ENCODE measurements around the gene EED.

DNA sequence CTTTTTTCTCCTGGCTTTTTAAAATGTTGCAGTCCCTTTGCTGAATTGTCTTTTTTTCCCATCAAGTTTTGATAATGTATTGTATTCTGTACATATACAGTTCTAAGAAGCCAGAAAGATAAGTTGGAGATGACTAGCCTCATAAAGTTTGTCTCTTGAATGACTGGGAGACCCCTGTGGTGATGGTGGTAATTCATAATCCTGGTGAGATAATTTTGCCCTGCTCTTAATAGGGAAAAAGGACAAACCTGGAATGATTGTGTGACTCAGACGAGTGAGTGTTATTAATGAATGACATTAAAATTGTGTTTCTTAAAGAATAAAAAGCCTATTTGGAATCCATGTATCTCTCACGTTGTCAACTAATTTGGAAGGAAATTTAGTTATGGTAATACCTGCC is 58.7 kb downstream of the EED start:
- TF ChIP-seq, protein P1, sequence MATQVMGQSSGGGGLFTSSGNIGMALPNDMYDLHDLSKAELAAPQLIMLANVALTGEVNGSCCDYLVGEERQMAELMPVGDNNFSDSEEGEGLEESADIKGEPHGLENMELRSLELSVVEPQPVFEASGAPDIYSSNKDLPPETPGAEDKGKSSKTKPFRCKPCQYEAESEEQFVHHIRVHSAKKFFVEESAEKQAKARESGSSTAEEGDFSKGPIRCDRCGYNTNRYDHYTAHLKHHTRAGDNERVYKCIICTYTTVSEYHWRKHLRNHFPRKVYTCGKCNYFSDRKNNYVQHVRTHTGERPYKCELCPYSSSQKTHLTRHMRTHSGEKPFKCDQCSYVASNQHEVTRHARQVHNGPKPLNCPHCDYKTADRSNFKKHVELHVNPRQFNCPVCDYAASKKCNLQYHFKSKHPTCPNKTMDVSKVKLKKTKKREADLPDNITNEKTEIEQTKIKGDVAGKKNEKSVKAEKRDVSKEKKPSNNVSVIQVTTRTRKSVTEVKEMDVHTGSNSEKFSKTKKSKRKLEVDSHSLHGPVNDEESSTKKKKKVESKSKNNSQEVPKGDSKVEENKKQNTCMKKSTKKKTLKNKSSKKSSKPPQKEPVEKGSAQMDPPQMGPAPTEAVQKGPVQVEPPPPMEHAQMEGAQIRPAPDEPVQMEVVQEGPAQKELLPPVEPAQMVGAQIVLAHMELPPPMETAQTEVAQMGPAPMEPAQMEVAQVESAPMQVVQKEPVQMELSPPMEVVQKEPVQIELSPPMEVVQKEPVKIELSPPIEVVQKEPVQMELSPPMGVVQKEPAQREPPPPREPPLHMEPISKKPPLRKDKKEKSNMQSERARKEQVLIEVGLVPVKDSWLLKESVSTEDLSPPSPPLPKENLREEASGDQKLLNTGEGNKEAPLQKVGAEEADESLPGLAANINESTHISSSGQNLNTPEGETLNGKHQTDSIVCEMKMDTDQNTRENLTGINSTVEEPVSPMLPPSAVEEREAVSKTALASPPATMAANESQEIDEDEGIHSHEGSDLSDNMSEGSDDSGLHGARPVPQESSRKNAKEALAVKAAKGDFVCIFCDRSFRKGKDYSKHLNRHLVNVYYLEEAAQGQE (IDR thresholded peaks at IDR 0.05; ENCODE audit: low read depth): no peak
- no peak for TF ChIP-seq FOXM1 (IDR thresholded peaks at IDR 0.05; ENCODE audit: borderline replicate concordance, low read depth)
